ENCODE results near the gene MTARC1. TPM values are rescaled to one million over a fixed set of nuclear protein-coding genes. Genes with fewer than 3 reads are reported as not detected.

Gene MTARC1
- total and polyA plus RNA-seq, 7 donors = 5.3 to 31.4 (median 11.2) TPM

GRCh38 chr1:220798338-220798737, 11.6 kb downstream of the MTARC1 start:
- WGBS, 2 donors = 97% methylated on average over 2 of the region's 2 CpGs
- H3K27ac ChIP-seq = no peak overlapping the region
- intact Hi-C loops (cut with DNase I) = no loop called here

GRCh38 chr1:220800262-220800661, 13.5 kb downstream of the MTARC1 start:
- no peak overlapping the region for H3K27ac ChIP-seq
- H3K9me3 ChIP-seq = no peaks in the 10 kb centered on the region
- H3K36me3 ChIP-seq = peaks cover 0 to 29% (median 0%) of the 10 kb centered on the region in 4 donors
- H3K4me1 ChIP-seq = peaks cover 0 to 26% (median 21%) of the 10 kb centered on the region in 4 donors
- DNase-seq = no peak
- 88 to 91% methylated on average over 6 of the region's 6 CpGs for WGBS, 2 donors
- no peak overlapping the region for H3K4me3 ChIP-seq
- intact Hi-C loops (cut with DNase I) = no loop called here
- no peak for TF ChIP-seq EP300 (IDR thresholded peaks at IDR 0.05)
- no peak for TF ChIP-seq POLR2AphosphoS5 (IDR thresholded peaks at IDR 0.05)
- no peak for TF ChIP-seq POLR2A (IDR thresholded peaks at IDR 0.05)
- no peak for TF ChIP-seq CTCF (IDR thresholded peaks at IDR 0.05)
- no peaks in the 10 kb centered on the region for H3K27me3 ChIP-seq

More at GRCh38 chr1:220798338-220798737, 11.6 kb downstream of the MTARC1 start:
- Histone ChIP-seq H3K36me3 (peaks cover 0 to 29% (median under 1%) of the 10 kb centered on the region in 4 donors), H3K27me3 (no peaks in the 10 kb centered on the region), H3K4me3 (no peak overlapping the region), H3K4me1 (peaks cover 0 to 11% (median 6%) of the 10 kb centered on the region in 4 donors), H3K9me3 (no peaks in the 10 kb centered on the region)
- no peak for DNase-seq
- no peak for TF ChIP-seq EP300 (IDR thresholded peaks at IDR 0.05)
- TF ChIP-seq CTCF (IDR thresholded peaks at IDR 0.05) = no peak
- no peak for TF ChIP-seq POLR2AphosphoS5 (IDR thresholded peaks at IDR 0.05)
- TF ChIP-seq POLR2A (IDR thresholded peaks at IDR 0.05) = no peak

- H3K27me3 ChIP-seq = no peaks in the 10 kb centered on the region
- WGBS, 2 donors = 66 to 77% methylated on average over 10 of the region's 10 CpGs
- H3K4me1 ChIP-seq = peaks cover 0 to 37% (median 32%) of the 10 kb centered on the region in 4 donors
- no peak for DNase-seq
- TF ChIP-seq POLR2A (IDR thresholded peaks at IDR 0.05) (no peak), CTCF (IDR thresholded peaks at IDR 0.05) (peak; percentile 40 to 84 (median 74))
- intact Hi-C loops (cut with DNase I) = loop anchor here (2.0 kb wide), 1 partner anchor 29 kb away; no protein-coding TSS in a partner anchor
- H3K9me3 ChIP-seq = no peaks in the 10 kb centered on the region
- peaks cover 0 to 8% (median 0%) of the 10 kb centered on the region in 4 donors for H3K36me3 ChIP-seq
- no peak overlapping the region for H3K4me3 ChIP-seq
- H3K27ac ChIP-seq = peak overlapping the region; percentile 75 to 81 (median 79)
These were observed 16.9 kb downstream of the MTARC1 start for GRCh38 chr1:220803401-220804201.

GRCh38 chr1:220804202-220804586, 17.5 kb downstream of the MTARC1 start:
- intact Hi-C loops (cut with DNase I) = loop anchor here (2.0 kb wide), 1 partner anchor 29 kb away; no protein-coding TSS in a partner anchor
- WGBS, 2 donors = 72 to 82% methylated on average over 5 of the region's 5 CpGs
- no peak for DNase-seq
- Histone ChIP-seq H3K27me3 (no peaks in the 10 kb centered on the region), H3K9me3 (no peaks in the 10 kb centered on the region), H3K4me3 (no peak overlapping the region), H3K27ac (peak overlapping the region; percentile 75 to 81 (median 79)), H3K4me1 (peaks cover 0 to 42% (median 38%) of the 10 kb centered on the region in 4 donors), H3K36me3 (peaks cover 0 to 2% (median 0%) of the 10 kb centered on the region in 4 donors)
- TF ChIP-seq CTCF (IDR thresholded peaks at IDR 0.05) = peak in 3 of 4 experiments; percentile 12 to 32 (median 13)
- TF ChIP-seq EP300 (IDR thresholded peaks at IDR 0.05) = no peak
- TF ChIP-seq POLR2AphosphoS5 (IDR thresholded peaks at IDR 0.05) = no peak
